H1 (cell line): ENCODE results near the gene WDR31. TPM values are rescaled to one million over a fixed set of nuclear protein-coding genes. Genes with fewer than 3 reads are reported as not detected.

Source experiments
- CTCF ChIA-PET: fragments of 300-600 bp; sonication (Branson Sonifier 250); formaldehyde crosslinking; loops from one replicate; lab custom pipeline; 2021; ENCODE audit not compliant: partially characterized antibody; lab: Charles Lee
- POLR2A ChIA-PET: fragments of 300-600 bp; sonication (Branson Sonifier 250); formaldehyde crosslinking; loops from one replicate; lab custom pipeline; 2021; ENCODE audit warnings: inconsistent platforms; ENCODE audit not compliant: partially characterized antibody; lab: Charles Lee
- DNase-seq, 2 experiments: peaks; one replicate each; pipeline versions ENCODE4 v3.0.0 to v3.0.0-alpha.2; 2010 to 2022; ENCODE audit warnings: low spot score in 2 of 2, low read depth in 1 of 2, mixed read lengths in 1 of 2
- FAIRE-seq: peaks from 2 replicates; lab custom pipeline; 2011; peaks lifted over from hg19 to GRCh38; lab: Jason Lieb, UNC
- H2AFZ ChIP-seq: 2 replicates; pipeline ENCODE4 v1.8.1; 2012; ENCODE audit warnings: low read length, inconsistent platforms
- H2AK5ac ChIP-seq: 2 replicates; pipeline ENCODE4 v1.6.1; 2013; ENCODE audit warnings: low read depth, low read length
- H2BK120ac ChIP-seq: replicated peaks from 2 replicates; pipeline ENCODE3; 2013; ENCODE audit warnings: low read depth, low read length, inconsistent platforms
- H2BK12ac ChIP-seq: 2 replicates; pipeline ENCODE4 v1.6.1; 2013; ENCODE audit warnings: low read depth, low read length
- H2BK15ac ChIP-seq: 2 replicates; pipeline ENCODE4 v1.6.1; 2013; ENCODE audit warnings: low read length
- H2BK20ac ChIP-seq: 2 replicates; pipeline ENCODE4 v1.6.1; 2013; ENCODE audit warnings: low read length
- H2BK5ac ChIP-seq: 2 replicates; pipeline ENCODE4 v1.6.1; 2013; ENCODE audit warnings: low read depth, low read length
- H3K14ac ChIP-seq: 2 replicates; pipeline ENCODE4 v1.6.1; 2013; ENCODE audit warnings: inconsistent platforms; ENCODE audit not compliant: insufficient read length
- H3K18ac ChIP-seq: 2 replicates; pipeline ENCODE4 v1.6.1; 2013; ENCODE audit warnings: low read length; ENCODE audit errors: extremely low read depth
- H3K23ac ChIP-seq: 2 replicates; pipeline ENCODE4 v1.6.1; 2013; ENCODE audit warnings: inconsistent platforms; ENCODE audit not compliant: insufficient read length
- H3K23me2 ChIP-seq: 2 replicates; pipeline ENCODE4 v1.6.1; 2013; ENCODE audit warnings: low read depth, low read length
- H3K27ac ChIP-seq: 2 replicates; pipeline ENCODE4 v1.6.1; 2011; ENCODE audit warnings: low read depth, low read length, inconsistent platforms
- H3K27me3 ChIP-seq, 4 experiments: replicated peaks in 1 of 4; 1 replicate in 1 of 4; 2 replicates in 3 of 4; pipeline versions ENCODE4 v1.6.1 to v1.8.1; 2011 to 2013; ENCODE audit warnings: low read length in 3 of 4, mild to moderate bottlenecking in 3 of 4, inconsistent platforms in 2 of 4, mixed read lengths in 2 of 4, moderate library complexity in 1 of 4; ENCODE audit not compliant: control insufficient read depth in 3 of 4, insufficient read depth in 3 of 4; ENCODE audit errors: extremely low read depth in 1 of 4
- H3K36me3 ChIP-seq, 4 experiments: 2 replicates each; pipeline versions ENCODE4 v1.6.1 to v1.8.1; 2011 to 2013; ENCODE audit warnings: mild to moderate bottlenecking in 4 of 4, low read length in 3 of 4, moderate library complexity in 2 of 4, control low read depth in 1 of 4, inconsistent platforms in 1 of 4; ENCODE audit not compliant: insufficient read depth in 4 of 4, control insufficient read depth in 2 of 4
- H3K4ac ChIP-seq: replicated peaks from 2 replicates; pipeline ENCODE3; 2013; ENCODE audit warnings: low read length, low read depth, mixed read lengths, inconsistent platforms; ENCODE audit not compliant: insufficient read length
- H3K4me1 ChIP-seq, 4 experiments: replicated peaks in 1 of 4; 1 replicate in 1 of 4; 2 replicates in 3 of 4; pipeline versions ENCODE4 v1.6.1 to v1.8.1; 2011 to 2013; ENCODE audit warnings: low read length in 3 of 4, inconsistent platforms in 2 of 4, mixed read lengths in 1 of 4; ENCODE audit not compliant: insufficient read depth in 4 of 4, control insufficient read depth in 3 of 4
- H3K4me2 ChIP-seq, 2 experiments: 2 replicates each; pipeline versions ENCODE4 v1.6.1 to v1.8.1; 2011 to 2013; ENCODE audit warnings: low read depth in 2 of 2, low read length in 2 of 2, control low read depth in 1 of 2, inconsistent platforms in 1 of 2, mild to moderate bottlenecking in 1 of 2; ENCODE audit not compliant: insufficient read depth in 1 of 2
- H3K4me3 ChIP-seq, 4 experiments: fragments of 200-600, 300-600 bp in 1 of 4; sonication (generic), shearing (Covaris generic), sonication (Bioruptor Twin) in 1 of 4; 2 replicates each; pipeline versions ENCODE4 v1.5.1 to v1.8.1; 2011 to 2016; ENCODE audit warnings: low read length in 4 of 4, low read depth in 3 of 4, control low read depth in 2 of 4, inconsistent platforms in 2 of 4, mild to moderate bottlenecking in 2 of 4, mixed read lengths in 1 of 4, moderate library complexity in 1 of 4; ENCODE audit not compliant: insufficient read depth in 2 of 4; ENCODE audit errors: extremely low read depth in 1 of 4
- H3K56ac ChIP-seq: replicated peaks from 2 replicates; pipeline ENCODE3; 2013; ENCODE audit warnings: low read depth, mild to moderate bottlenecking, mixed read lengths, low read length, inconsistent platforms; ENCODE audit not compliant: insufficient read length
- H3K79me1 ChIP-seq: 2 replicates; pipeline ENCODE4 v1.6.1; 2013; ENCODE audit warnings: low read depth, low read length, control low read depth
- H3K79me2 ChIP-seq, 2 experiments: 2 replicates each; pipeline versions ENCODE4 v1.6.1 to v1.8.1; 2012 to 2013; ENCODE audit warnings: low read length in 2 of 2, mild to moderate bottlenecking in 2 of 2, inconsistent platforms in 1 of 2; ENCODE audit not compliant: insufficient read depth in 2 of 2, control insufficient read depth in 1 of 2
- H3K9ac ChIP-seq, 4 experiments: replicated peaks in 1 of 4; 1 replicate in 1 of 4; 2 replicates in 3 of 4; pipeline versions ENCODE4 v1.6.1 to v1.8.1; 2011 to 2013; ENCODE audit warnings: low read depth in 3 of 4, low read length in 3 of 4, control low read depth in 2 of 4, mild to moderate bottlenecking in 2 of 4, moderate library complexity in 2 of 4, inconsistent platforms in 1 of 4; ENCODE audit errors: extremely low read depth in 1 of 4
- H3K9me3 ChIP-seq, 2 experiments: 2 replicates each; pipeline versions ENCODE4 v1.6.1 to v1.8.1; 2012 to 2013; ENCODE audit warnings: mild to moderate bottlenecking in 2 of 2, moderate library complexity in 2 of 2, control low read depth in 1 of 2, inconsistent platforms in 1 of 2, low read depth in 1 of 2, low read length in 1 of 2, mixed read lengths in 1 of 2; ENCODE audit not compliant: insufficient read depth in 2 of 2
- H4K20me1 ChIP-seq, 2 experiments: replicated peaks in 1 of 2; 2 replicates each; pipeline versions ENCODE3 to v1.8.1; 2011 to 2013; ENCODE audit warnings: inconsistent platforms in 2 of 2, low read length in 2 of 2, mild to moderate bottlenecking in 1 of 2; ENCODE audit not compliant: insufficient read depth in 2 of 2, control insufficient read depth in 1 of 2
- H4K5ac ChIP-seq: 2 replicates; pipeline ENCODE4 v1.6.1; 2013; ENCODE audit warnings: low read length, low read depth, mixed read lengths, inconsistent platforms; ENCODE audit not compliant: insufficient read length
- H4K8ac ChIP-seq: 2 replicates; pipeline ENCODE4 v1.8.0; 2013; ENCODE audit warnings: mild to moderate bottlenecking, moderate library complexity, low read length, inconsistent platforms; ENCODE audit not compliant: insufficient read depth; ENCODE audit errors: extremely low read depth
- H4K91ac ChIP-seq: replicated peaks from 2 replicates; pipeline ENCODE3; 2013; ENCODE audit warnings: low read length, mixed read lengths, inconsistent platforms; ENCODE audit not compliant: insufficient read length
- ASH2L ChIP-seq: fragments of 200-600, 300-600 bp; sonication (generic); IDR thresholded peaks from one replicate; pipeline ENCODE4 v1.7.1; 2017; ENCODE audit warnings: low read length
- NRF1 ChIP-seq: IDR thresholded peaks from 2 replicates; pipeline ENCODE4 v1.6.1; 2011; ENCODE audit warnings: mild to moderate bottlenecking, low read depth, low read length, improper control_type of control experiment
- PHF8 ChIP-seq: fragments of 200-600 bp; sonication (generic); conservative IDR thresholded peaks from 2 replicates; pipeline ENCODE4 v1.7.1; 2012; ENCODE audit warnings: low read depth, mild to moderate bottlenecking, inconsistent platforms, low read length, moderate library complexity
- POLR2AphosphoS5 ChIP-seq: IDR thresholded peaks from 2 replicates; pipeline ENCODE4 v1.6.1; 2011; ENCODE audit warnings: low read depth, low read length
- POU5F1 ChIP-seq: IDR thresholded peaks from 2 replicates; pipeline ENCODE4 v1.6.1; 2011; ENCODE audit warnings: low read depth, mild to moderate bottlenecking, low read length, moderate library complexity
- RXRA ChIP-seq: IDR thresholded peaks from 2 replicates; pipeline ENCODE4 v1.6.1; 2011; ENCODE audit warnings: low read depth, mild to moderate bottlenecking, low read length, moderate library complexity; ENCODE audit not compliant: insufficient read depth
- SIRT6 ChIP-seq: IDR thresholded peaks from one replicate; pipeline ENCODE4 v1.7.1; 2012; ENCODE audit warnings: low read length, inconsistent platforms
- SP1 ChIP-seq: IDR thresholded peaks from 2 replicates; pipeline ENCODE4 v1.6.1; 2011; ENCODE audit warnings: low read depth, low read length
- WGBS, 2 experiments: shearing (Covaris generic) in 1 of 2; methylation state at CpG; one replicate each; pipeline versions ENCODE4 v1.1.6 to v1.1.7; 2013 to 2015; ENCODE audit warnings: low lambda C conversion rate in 2 of 2, mixed read lengths in 2 of 2, inconsistent platforms in 1 of 2, low coverage in 1 of 2, missing lambda C conversion rate in 1 of 2; ENCODE audit not compliant: insufficient replicate concordance in 2 of 2, insufficient coverage in 1 of 2, insufficient read length in 1 of 2; ENCODE audit errors: extremely low coverage in 1 of 2, missing lambda C conversion rate in 1 of 2; 5-methylcytosine and 5-hydroxymethylcytosine counted together
- polyA plus RNA-seq, 7 experiments: library from polyadenylated mRNA; depleted of rRNA in 3 of 7; stranded (reverse) in 5 of 7; unstranded in 2 of 7; fragments of >200 nt in 5 of 7; fragments of 200-250 nt in 2 of 7; gene quantifications; 1 replicate in 5 of 7; 2 replicates in 1 of 7; 4 replicates in 1 of 7; pipeline versions ENCODE4 v1.2.1 to v1.2.3, GENCODE V29; 2011 to 2013; ENCODE audit warnings: missing spikeins in 2 of 7, mixed read lengths in 2 of 7
- total RNA-seq: library from RNA; stranded (reverse); fragmentation: NEBNext Ultra II Directional; extraction: Animal tissue kit (Norgen Biotek cat#: 25700); gene quantifications from 2 replicates; pipeline ENCODE4 v1.2.1, GENCODE V29; 2021
- TF ChIP-seq, protein P1 (sequence below): IDR thresholded peaks from 2 replicates; pipeline ENCODE4 v1.6.1; 2011; ENCODE audit warnings: low read depth, mild to moderate bottlenecking, low read length; ENCODE audit not compliant: insufficient read depth

WDR31 gene
- total and polyA plus RNA-seq, 2 of the 8 experiments (the other 6 are each of a cell fraction or from before 2014, with no cell fraction given), result 0.27 to 0.28 TPM

DNA sequence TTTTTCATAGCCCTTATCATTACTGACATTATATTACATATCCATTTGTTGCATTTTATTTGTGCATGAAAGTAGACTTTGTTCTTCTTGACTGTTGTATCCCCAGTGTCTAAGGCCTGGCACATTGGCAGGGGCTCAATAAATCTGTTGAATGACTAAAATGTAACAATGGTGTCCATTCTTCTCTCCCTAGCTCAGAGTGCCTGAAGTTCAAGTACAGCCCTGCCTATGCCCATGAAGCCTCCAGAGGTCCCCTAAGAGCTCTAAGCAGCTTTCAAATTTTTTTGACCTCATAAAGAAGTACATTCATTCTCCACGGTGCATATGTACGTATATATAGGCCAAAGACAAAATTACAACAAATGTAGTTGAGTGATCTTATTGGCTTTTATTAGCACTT, 5.1 kb upstream of the WDR31 start:
- Histone ChIP-seq H2BK5ac (no peak overlapping the region), H3K36me3 (no peaks in the 10 kb centered on the region), H4K91ac (no peak overlapping the region), H3K4me1 (peaks cover 3 to 5% (median 4%) of the 10 kb centered on the region in 4 experiments), H3K23me2 (peaks cover 14% of the 10 kb centered on the region), H3K9me3 (no peaks in the 10 kb centered on the region), H3K4ac (no peak overlapping the region), H3K9ac (no peak overlapping the region), H3K27me3 (peaks cover 0 to 10% (median 5%) of the 10 kb centered on the region in 4 experiments; a peak in 5 of 7 replicates), H2BK20ac (no peak overlapping the region), H2BK15ac (no peak overlapping the region), H3K56ac (no peak overlapping the region), H4K5ac (no peak overlapping the region), H2AK5ac (no peak overlapping the region), H3K4me3 (no peak overlapping the region), H3K23ac (no peak overlapping the region), H3K18ac (no peak overlapping the region), H3K4me2 (no peak overlapping the region), H3K79me1 (no peaks in the 10 kb centered on the region), H4K8ac (no peak overlapping the region), H3K27ac (no peak overlapping the region), H2BK12ac (no peak overlapping the region), H2AFZ (no peak overlapping the region), H3K79me2 (no peaks in the 10 kb centered on the region), H3K14ac (no peak overlapping the region), H4K20me1 (no peaks in the 10 kb centered on the region), H2BK120ac (no peak overlapping the region)
- POLR2A ChIA-PET, result interaction anchor here (0.6 kb wide), 1 partner anchor 12 kb away, joined by 4 read pairs; no protein-coding TSS in a partner anchor
- 91% methylated on average over 2 of the region's 2 CpGs; no CpG with 5 or more reads in 1 of the 2 experiments for WGBS, 2 experiments
- FAIRE-seq, result no peak
- TF ChIP-seq POU5F1, result no peak
- no peak for TF ChIP-seq SP1
- TF ChIP-seq RXRA, result no peak
- TF ChIP-seq PHF8, result no peak
- TF ChIP-seq SIRT6, result no peak
- TF ChIP-seq POLR2AphosphoS5, result no peak
- no peak for TF ChIP-seq ASH2L
- TF ChIP-seq NRF1, result no peak
- TF ChIP-seq, protein P1, sequence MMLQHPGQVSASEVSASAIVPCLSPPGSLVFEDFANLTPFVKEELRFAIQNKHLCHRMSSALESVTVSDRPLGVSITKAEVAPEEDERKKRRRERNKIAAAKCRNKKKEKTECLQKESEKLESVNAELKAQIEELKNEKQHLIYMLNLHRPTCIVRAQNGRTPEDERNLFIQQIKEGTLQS, result no peak
- CTCF ChIA-PET, result interaction anchor here (0.7 to 1.8 kb wide), 4 partner anchors 26 to 70 kb away, joined by 3 to 4 read pairs (median 3); partner anchors contain the start of gene CDC26
- no peak for DNase-seq
